CD14-positive monocyte (primary cell): ENCODE measurements around the gene CTDP1. TPM values are rescaled to one million over a fixed set of nuclear protein-coding genes. Genes with fewer than 3 reads are reported as not detected.

ENCODE experiments used
- DNase-seq, 3 donors: peaks; one replicate each; pipeline ENCODE4 v3.0.0-alpha.2; 2011 to 2022
- H2AFZ ChIP-seq: 2 replicates; pipeline ENCODE4 v1.6.0; 2012; ENCODE audit warnings: mild to moderate bottlenecking, low read depth, low read length, inconsistent platforms; ENCODE audit not compliant: insufficient read depth, poor library complexity, severe bottlenecking
- H3K27ac ChIP-seq, 2 donors: 1 replicate in 1 of 2; 2 replicates in 1 of 2; pipeline ENCODE4 v1.5.1; 2012 to 2013; ENCODE audit warnings: low read length in 2 of 2, control low read depth in 1 of 2, inconsistent platforms in 1 of 2, low read depth in 1 of 2, mild to moderate bottlenecking in 1 of 2
- H3K27me3 ChIP-seq, 2 donors: one replicate each; pipeline versions ENCODE4 v1.6.0 to v1.6.1; 2011 to 2013; ENCODE audit warnings: low read length in 2 of 2; ENCODE audit not compliant: control insufficient read depth in 2 of 2, insufficient read depth in 2 of 2
- H3K36me3 ChIP-seq, 2 donors: replicated peaks in 1 of 2; 1 replicate in 1 of 2; 2 replicates in 1 of 2; pipeline versions ENCODE4 v1.5.1 to v1.6.1; 2012 to 2013; ENCODE audit warnings: low read length in 2 of 2, control low read depth in 1 of 2, inconsistent platforms in 1 of 2, mild to moderate bottlenecking in 1 of 2; ENCODE audit not compliant: insufficient read depth in 2 of 2, control insufficient read depth in 1 of 2
- H3K4me1 ChIP-seq, 2 donors: 1 replicate in 1 of 2; 2 replicates in 1 of 2; pipeline versions ENCODE4 v1.5.1 to v1.6.1; 2012 to 2013; ENCODE audit warnings: low read length in 2 of 2, control low read depth in 1 of 2, inconsistent platforms in 1 of 2, mild to moderate bottlenecking in 1 of 2, moderate library complexity in 1 of 2; ENCODE audit not compliant: insufficient read depth in 2 of 2, control insufficient read depth in 1 of 2
- H3K4me2 ChIP-seq: replicated peaks from 2 replicates; pipeline ENCODE3; 2012; ENCODE audit warnings: low read length, moderate library complexity, mild to moderate bottlenecking; ENCODE audit not compliant: poor library complexity, severe bottlenecking; ENCODE audit errors: extremely low read depth
- H3K4me3 ChIP-seq, 3 experiments: fragments of 200-600 bp in 1 of 3; sonication (generic) in 1 of 3; replicated peaks in 1 of 3; 1 replicate in 2 of 3; 2 replicates in 1 of 3; pipeline ENCODE4 v1.5.1; 2011 to 2013; ENCODE audit warnings: low read length in 3 of 3, mild to moderate bottlenecking in 3 of 3, control low read depth in 2 of 3, low read depth in 2 of 3, inconsistent platforms in 1 of 3, moderate library complexity in 1 of 3
- H3K79me2 ChIP-seq: 2 replicates; pipeline ENCODE4 v1.6.0; 2012; ENCODE audit warnings: mild to moderate bottlenecking, control low read depth, inconsistent platforms, low read length, moderate library complexity; ENCODE audit not compliant: insufficient read depth
- H3K9ac ChIP-seq: 2 replicates; pipeline ENCODE4 v1.6.0; 2017; ENCODE audit warnings: low read length, mild to moderate bottlenecking; ENCODE audit not compliant: insufficient read depth, poor library complexity, severe bottlenecking
- H3K9me3 ChIP-seq, 2 donors: replicated peaks in 1 of 2; 1 replicate in 1 of 2; 2 replicates in 1 of 2; pipeline versions ENCODE4 v1.5.1 to v1.6.1; 2012 to 2013; ENCODE audit warnings: low read length in 2 of 2, control low read depth in 1 of 2; ENCODE audit not compliant: control insufficient read depth in 1 of 2, insufficient read depth in 1 of 2
- H4K20me1 ChIP-seq: 2 replicates; pipeline ENCODE4 v1.6.0; 2012; ENCODE audit warnings: mild to moderate bottlenecking, low read length, control low read depth, moderate library complexity; ENCODE audit not compliant: insufficient read depth
- H3K27ac Mint-ChIP-seq, 7 donors: one replicate each; pipeline ENCODE4 v1.8.0; 2020; ENCODE audit warnings: mild to moderate bottlenecking in 7 of 7, mixed read lengths in 7 of 7, moderate library complexity in 6 of 7, inconsistent platforms in 2 of 7
- H3K27me3 Mint-ChIP-seq, 3 donors: one replicate each; pipeline ENCODE4 v1.8.0; 2021 to 2022; ENCODE audit warnings: low read depth in 3 of 3, mild to moderate bottlenecking in 3 of 3, mixed read lengths in 3 of 3, moderate library complexity in 3 of 3, inconsistent platforms in 1 of 3
- H3K36me3 Mint-ChIP-seq, 2 donors: one replicate each; pipeline ENCODE4 v1.8.0; 2020; ENCODE audit warnings: mixed read lengths in 2 of 2, inconsistent platforms in 1 of 2, mild to moderate bottlenecking in 1 of 2
- H3K4me1 Mint-ChIP-seq: one replicate; pipeline ENCODE4 v1.8.0; 2020; ENCODE audit warnings: mild to moderate bottlenecking, mixed read lengths
- H3K4me3 Mint-ChIP-seq, 2 donors: one replicate each; pipeline ENCODE4 v1.8.0; 2020; ENCODE audit warnings: mild to moderate bottlenecking in 2 of 2, mixed read lengths in 2 of 2, moderate library complexity in 1 of 2
- H3K9me3 Mint-ChIP-seq, 7 donors: one replicate each; pipeline ENCODE4 v1.8.0; 2020 to 2022; ENCODE audit warnings: mixed read lengths in 7 of 7, mild to moderate bottlenecking in 6 of 7, moderate library complexity in 6 of 7, inconsistent platforms in 2 of 7
- CTCF ChIP-seq: fragments of 200-600 bp; IDR thresholded peaks from one replicate; pipeline ENCODE4 v1.8.0; 2022; ENCODE audit warnings: antibody characterized with exemption, mild to moderate bottlenecking
- WGBS: methylation state at CpG from one replicate; pipeline ENCODE4 v1.1.5; 2013; ENCODE audit warnings: missing lambda C conversion rate; ENCODE audit not compliant: insufficient coverage; 5-methylcytosine and 5-hydroxymethylcytosine counted together
- intact Hi-C, 2 donors: fragments of 100-400 bp; cut with micrococcal nuclease; formaldehyde crosslinking; loops; one replicate each; pipeline versions ENCODE4 v1.15.0 to v1.15.1; 2023
- polyA plus RNA-seq, 3 donors: library from polyadenylated mRNA; depleted of rRNA in 1 of 3; unstranded in 2 of 3; stranded (reverse) in 1 of 3; fragments of 300-500 nt in 2 of 3; fragments of >200 nt in 1 of 3; fragmentation: Illumina TruSeq in 2 of 3; gene quantifications; 1 replicate in 2 of 3; 2 replicates in 1 of 3; pipeline ENCODE4 v1.2.3, GENCODE V29; 2012 to 2021

The CTDP1 gene
- polyA plus RNA-seq, 3 donors, result 9.1 to 13.9 (median 9.1) TPM

- DNase-seq, result no peak
- no peaks in the 10 kb centered on the region for H3K9me3 ChIP-seq
- H3K9me3 Mint-ChIP-seq, result peaks cover 0 to 2% (median 0%) of the 10 kb centered on the region in 7 donors
- no peak overlapping the region for H2AFZ ChIP-seq
- peaks cover 12 to 34% of the 10 kb centered on the region in 2 donors for H3K36me3 Mint-ChIP-seq
- no peak overlapping the region for H3K4me3 ChIP-seq
- H3K4me2 ChIP-seq, result no peak overlapping the region
- no peak overlapping the region for H3K27ac ChIP-seq
- H3K36me3 ChIP-seq, result peaks cover 6 to 10% of the 10 kb centered on the region in 2 donors
- peaks cover 0 to 3% (median 0%) of the 10 kb centered on the region in 3 donors for H3K27me3 Mint-ChIP-seq
- no peak overlapping the region for H3K9ac ChIP-seq
- H4K20me1 ChIP-seq, result peaks cover 94% of the 10 kb centered on the region
- intact Hi-C loops, result no loop called here
- H3K27me3 ChIP-seq, result no peaks in the 10 kb centered on the region
- TF ChIP-seq CTCF, result no peak
- peaks cover 6% of the 10 kb centered on the region for H3K4me1 Mint-ChIP-seq
- peaks cover 0 to 4% of the 10 kb centered on the region in 2 donors for H3K4me1 ChIP-seq
- H3K4me3 Mint-ChIP-seq, result no peak overlapping the region
- WGBS, result 88% methylated on average over 4 of the region's 6 CpGs
- peak overlapping the region in 2 of 7 donors; percentile 13 to 24 for H3K27ac Mint-ChIP-seq
- H3K79me2 ChIP-seq, result peaks cover 86% of the 10 kb centered on the region
Observed at GRCh38 chr18:79690071-79690470, 10.5 kb downstream of the CTDP1 start.

GRCh38 chr18:79690586-79691482 lies 11.2 kb downstream of the CTDP1 start:
- DNase-seq, result no peak
- TF ChIP-seq CTCF, result no peak
- no peak overlapping the region for H2AFZ ChIP-seq
- H3K9me3 ChIP-seq, result no peaks in the 10 kb centered on the region
- no peak overlapping the region for H3K4me3 Mint-ChIP-seq
- peaks cover 1% of the 10 kb centered on the region for H3K4me1 Mint-ChIP-seq
- H4K20me1 ChIP-seq, result peaks cover 94% of the 10 kb centered on the region
- peaks cover 13 to 16% of the 10 kb centered on the region in 2 donors for H3K36me3 ChIP-seq
- H3K79me2 ChIP-seq, result peaks cover 86% of the 10 kb centered on the region
- intact Hi-C loops, result no loop called here
- H3K36me3 Mint-ChIP-seq, result peaks cover 20 to 42% of the 10 kb centered on the region in 2 donors
- H3K27ac Mint-ChIP-seq, result peak overlapping the region in 6 of 7 donors; percentile 2 to 74 (median 30)
- H3K27me3 ChIP-seq, result no peaks in the 10 kb centered on the region
- peaks cover 0 to 3% (median 0%) of the 10 kb centered on the region in 3 donors for H3K27me3 Mint-ChIP-seq
- H3K27ac ChIP-seq, result peak overlapping the region in 1 of 2 donors; percentile 7
- no peak overlapping the region for H3K9ac ChIP-seq
- peaks cover 0 to 2% (median 0%) of the 10 kb centered on the region in 7 donors for H3K9me3 Mint-ChIP-seq
- H3K4me3 ChIP-seq, result no peak overlapping the region
- 82% methylated on average over 29 of the region's 33 CpGs for WGBS
- H3K4me2 ChIP-seq, result no peak overlapping the region
- H3K4me1 ChIP-seq, result no peaks in the 10 kb centered on the region
